Sciatic nerve (tissue), 2 donors: Measurements from ENCODE around the gene TBXAS1. TPM values are rescaled to one million over a fixed set of nuclear protein-coding genes. Genes with fewer than 3 reads are reported as not detected.

ENCODE experiments used
- ATAC-seq: fragments of 200-7000 bp; cut with Tn5 transposase; one replicate; pipeline ENCODE4 v1.9.1; 2020; ENCODE audit warnings: mild to moderate bottlenecking, moderate library complexity
- DNase-seq: peaks from one replicate; pipeline ENCODE4 v3.0.0-alpha.2; 2020; ENCODE audit warnings: low spot score
- intact Hi-C: fragments of 100-400 bp; cut with DNase I; formaldehyde crosslinking; loops from one replicate; pipeline ENCODE4 v1.14.2; 2022
- total RNA-seq: library from RNA; stranded (reverse); fragmentation: NEBNext Ultra II Directional; extraction: Animal tissue kit (Norgen Biotek cat#: 25700); gene quantifications from one replicate; pipeline ENCODE4 v1.2.1, GENCODE V29; 2021
- donor health status: DM: no; HTN: no; CAD: no.
- donor health status: DM: no; HTN: no; CAD: no.

TBXAS1 gene
- 19.1 TPM for total RNA-seq

- intact Hi-C loops: no loop called here
- DNase-seq: no peak
- peak; percentile 83 for ATAC-seq
These were observed at the start of gene TBXAS1 for GRCh38 chr7:139829025-139829774. Gene TBXAS1, plus strand, starts transcription at chr7:139829264. Its CDS starts 127 bp downstream, at chr7:139829391.

- ATAC-seq: no peak
- intact Hi-C loops: no loop called here
- DNase-seq: no peak
These were observed 46.1 kb upstream of the TBXAS1 start for GRCh38 chr7:139782932-139783331.

- DNase-seq (no peak), ATAC-seq (no peak)
- intact Hi-C loops: no loop called here
These were observed 45.2 kb upstream of the TBXAS1 start for GRCh38 chr7:139783647-139784385.

- ATAC-seq (no peak), DNase-seq (no peak)
- intact Hi-C loops: no loop called here
These were observed 44.4 kb upstream of the TBXAS1 start for GRCh38 chr7:139784648-139785047.

GRCh38 chr7:139791316-139791715 lies 37.7 kb upstream of the TBXAS1 start:
- ATAC-seq (no peak), DNase-seq (no peak)
- intact Hi-C loops: no loop called here

- no peak for DNase-seq
- intact Hi-C loops: no loop called here
- ATAC-seq: no peak
These were observed 31.5 kb upstream of the TBXAS1 start for GRCh38 chr7:139797607-139798006.

GRCh38 chr7:139798221-139798620 lies 30.8 kb upstream of the TBXAS1 start:
- ATAC-seq: no peak
- intact Hi-C loops: no loop called here
- DNase-seq: no peak

GRCh38 chr7:139798892-139799291 lies 30.2 kb upstream of the TBXAS1 start:
- DNase-seq: no peak
- ATAC-seq: no peak
- intact Hi-C loops: no loop called here

- peak; percentile 57 for ATAC-seq
- intact Hi-C loops: no loop called here
These were observed 29.5 kb upstream of the TBXAS1 start for GRCh38 chr7:139799586-139799985.

GRCh38 chr7:139804571-139804970 lies 24.5 kb upstream of the TBXAS1 start:
- intact Hi-C loops: no loop called here
- DNase-seq (no peak), ATAC-seq (no peak)

More at GRCh38 chr7:139799586-139799985, 29.5 kb upstream of the TBXAS1 start:
- no peak for DNase-seq

GRCh38 chr7:139807009-139807408 lies 22.1 kb upstream of the TBXAS1 start:
- ATAC-seq: no peak
- no peak for DNase-seq
- intact Hi-C loops: no loop called here

- intact Hi-C loops: no loop called here
- no peak for ATAC-seq
These were observed 20.6 kb upstream of the TBXAS1 start for GRCh38 chr7:139808427-139808826.

GRCh38 chr7:139808846-139809442 lies 20.1 kb upstream of the TBXAS1 start:
- intact Hi-C loops: no loop called here
- DNase-seq: no peak
- no peak for ATAC-seq

More at GRCh38 chr7:139808427-139808826, 20.6 kb upstream of the TBXAS1 start:
- no peak for DNase-seq

- no peak for ATAC-seq
- intact Hi-C loops: no loop called here
- no peak for DNase-seq
These were observed 18.0 kb upstream of the TBXAS1 start for GRCh38 chr7:139811066-139811465.

GRCh38 chr7:139813151-139813550 lies 15.9 kb upstream of the TBXAS1 start:
- ATAC-seq (no peak), DNase-seq (no peak)
- intact Hi-C loops: no loop called here

- ATAC-seq (no peak), DNase-seq (no peak)
- intact Hi-C loops: no loop called here
These were observed 15.4 kb upstream of the TBXAS1 start for GRCh38 chr7:139813689-139814088.

- intact Hi-C loops: no loop called here
- DNase-seq (no peak), ATAC-seq (no peak)
These were observed 11.8 kb upstream of the TBXAS1 start for GRCh38 chr7:139817249-139817648.

- ATAC-seq (no peak), DNase-seq (no peak)
- intact Hi-C loops: no loop called here
These were observed 9.0 kb upstream of the TBXAS1 start for GRCh38 chr7:139820089-139820488.

- DNase-seq (no peak), ATAC-seq (no peak)
- intact Hi-C loops: no loop called here
These were observed 7.5 kb upstream of the TBXAS1 start for GRCh38 chr7:139821349-139822105.
